NCI-H1048 (cell line): ENCODE measurements around the gene GOLIM4.
A peak's percentile ranks its signal among the peaks of the same experiment; 100 is the strongest.

ENCODE experiments used
- DNase-seq: peaks from one replicate; lab custom pipeline; 2025; lab: John Stamatoyannopoulos, UW

GOLIM4 gene

GRCh38 chr3:168100777-168101492, 5.2 kb upstream of the GOLIM4 start:
- DNase-seq = no peak

- no peak for DNase-seq
Measured at GRCh38 chr3:168097381-168097780, 1.7 kb upstream of the GOLIM4 start.

- DNase-seq = peak; percentile 64
Measured at GRCh38 chr3:168096210-168096652, 507 bp upstream of the GOLIM4 start.

DNA sequence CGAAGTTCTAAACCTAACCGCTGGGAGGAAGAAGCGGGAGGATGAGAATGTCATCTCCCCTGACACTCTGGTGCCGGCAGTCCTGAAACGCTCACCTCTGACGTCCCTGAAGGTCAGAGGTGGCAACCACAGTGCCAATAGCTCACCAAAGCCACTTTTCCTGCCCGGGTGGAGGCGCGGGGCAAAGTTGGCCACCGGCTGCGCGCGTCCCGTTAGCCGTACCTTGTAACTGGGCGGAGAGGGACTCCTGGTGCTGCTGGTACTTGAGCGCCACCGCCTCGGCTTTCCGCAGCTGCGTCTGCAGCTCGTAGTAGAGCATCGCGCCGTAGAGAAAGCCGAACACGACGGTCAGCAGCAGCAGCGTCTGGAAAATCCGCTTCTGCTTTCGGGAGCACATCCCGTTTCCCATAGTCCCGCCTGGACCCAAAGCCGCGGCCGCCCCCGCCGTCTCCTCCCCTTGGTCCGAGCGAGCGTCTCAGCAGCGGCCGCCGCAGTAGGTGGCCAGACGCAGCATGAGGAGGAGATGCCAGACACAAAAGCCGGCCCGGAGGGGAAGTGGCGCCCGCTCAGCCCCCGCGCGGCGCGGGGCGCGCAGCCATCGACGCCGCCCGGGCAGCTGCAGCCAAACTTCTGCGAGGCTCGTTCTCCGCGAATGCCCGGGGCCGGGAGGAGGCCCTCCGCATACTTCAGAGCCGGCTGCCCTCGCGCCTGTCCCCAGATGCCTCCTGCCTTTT, 680 bp downstream of the GOLIM4 start:
- DNase-seq = no peak

DNA sequence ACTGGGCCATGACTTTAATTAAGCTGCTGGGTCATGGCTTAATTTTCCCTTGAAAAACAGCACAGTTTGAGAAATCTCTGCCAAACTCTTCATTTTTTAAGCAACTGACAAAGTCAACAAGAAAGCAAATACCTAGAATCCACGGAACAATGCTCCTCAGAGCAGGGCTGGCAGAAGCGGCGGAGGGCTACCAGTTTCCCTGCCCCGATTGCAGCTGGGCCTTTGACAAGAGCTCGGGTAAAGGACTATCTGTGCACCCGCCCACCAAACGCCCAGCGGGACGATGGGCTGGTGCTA, 1.2 kb downstream of the GOLIM4 start:
- DNase-seq = no peak

DNA sequence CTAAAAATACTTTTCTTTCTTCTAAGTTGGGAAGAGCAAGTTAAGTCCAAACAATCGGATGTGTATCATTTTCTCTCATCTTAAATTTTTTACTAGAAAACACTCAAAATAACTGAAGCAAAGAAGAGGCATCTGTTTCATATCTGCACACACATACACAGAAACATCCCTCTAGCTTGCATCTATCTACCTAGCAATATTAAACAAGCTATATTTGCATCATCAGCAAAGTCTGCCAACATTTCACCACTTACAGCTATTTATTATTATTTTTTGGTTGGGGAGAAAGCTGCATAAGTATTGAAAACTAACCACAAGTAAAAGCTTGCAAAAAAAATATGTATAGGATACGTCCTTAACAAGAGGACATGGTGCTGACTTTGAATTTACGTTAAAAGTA, 1.9 kb downstream of the GOLIM4 start:
- DNase-seq = no peak

DNA sequence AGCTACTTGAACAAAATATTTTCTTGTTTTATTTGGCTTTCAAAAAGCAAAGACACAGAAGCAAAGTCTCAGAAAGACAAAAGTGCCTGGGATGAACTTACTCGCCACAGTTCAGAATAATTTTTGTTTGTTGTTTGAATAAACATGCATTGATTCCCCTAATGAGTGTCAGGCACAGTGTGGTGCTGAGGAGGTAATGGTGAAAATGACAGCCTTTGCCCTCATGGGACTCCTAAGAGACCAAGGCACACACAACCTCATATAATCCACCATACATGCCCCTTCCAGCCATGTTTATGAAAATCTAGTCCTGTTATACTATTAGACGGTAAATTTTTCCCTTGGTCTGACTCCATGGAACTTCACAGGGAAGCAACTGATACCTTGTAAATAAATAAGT, 2.5 kb downstream of the GOLIM4 start:
- DNase-seq = no peak

DNA sequence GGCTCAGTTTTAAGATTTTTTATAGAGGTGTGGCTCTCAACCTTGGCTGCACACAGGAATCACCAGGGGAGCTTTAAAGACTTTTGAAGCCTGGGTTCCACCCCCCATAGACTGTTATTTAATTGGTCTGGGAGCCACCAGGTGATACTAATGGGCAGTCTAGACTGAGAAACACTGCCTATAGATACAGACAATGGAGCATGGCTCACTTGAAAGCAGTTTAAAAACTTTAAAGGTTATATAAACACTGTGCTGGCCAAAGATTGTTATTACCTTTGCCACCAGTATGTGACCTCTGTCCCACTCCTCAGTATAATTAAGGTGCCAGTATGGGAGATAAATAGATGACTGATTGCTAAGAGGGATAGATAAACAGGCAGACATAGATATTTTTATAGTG, 3.8 kb downstream of the GOLIM4 start:
- no peak for DNase-seq

GRCh38 chr3:168091302-168091858, 4.3 kb downstream of the GOLIM4 start:
- no peak for DNase-seq

DNA sequence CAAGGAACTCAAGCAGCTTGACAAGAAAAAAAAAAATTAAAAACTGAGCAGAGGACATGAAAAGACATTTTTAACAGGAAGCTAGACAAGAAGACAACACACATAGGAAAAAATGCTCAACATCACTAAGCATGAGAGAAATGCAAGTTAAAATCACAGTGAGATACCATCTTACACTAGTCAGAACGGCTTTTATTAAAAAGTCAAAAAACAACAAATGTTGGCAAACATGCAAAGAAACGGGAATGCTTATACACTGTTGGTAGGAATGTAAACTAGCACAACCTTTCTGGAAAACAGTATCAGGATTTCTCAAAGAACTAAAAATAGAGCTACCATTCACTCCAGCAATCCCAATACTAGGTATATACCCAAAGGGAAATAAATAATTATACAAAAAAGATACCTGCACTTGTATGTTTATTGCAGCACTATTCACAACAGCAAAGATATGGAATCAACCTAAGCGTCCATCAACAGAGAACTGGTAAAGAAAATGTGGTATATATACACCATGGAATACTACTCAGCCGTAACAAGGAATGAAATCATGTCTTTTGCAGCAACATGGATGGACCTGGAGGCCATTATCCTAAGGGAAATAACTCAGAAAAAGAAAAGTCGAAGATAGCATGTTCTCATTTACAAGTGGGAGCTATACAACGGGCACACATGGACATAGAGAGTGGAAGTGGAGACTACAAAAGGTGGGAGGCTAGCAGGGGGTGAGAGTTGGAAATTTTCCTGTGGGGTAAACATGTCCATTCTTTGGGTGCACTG, 5.2 kb downstream of the GOLIM4 start:
- no peak for DNase-seq

DNA sequence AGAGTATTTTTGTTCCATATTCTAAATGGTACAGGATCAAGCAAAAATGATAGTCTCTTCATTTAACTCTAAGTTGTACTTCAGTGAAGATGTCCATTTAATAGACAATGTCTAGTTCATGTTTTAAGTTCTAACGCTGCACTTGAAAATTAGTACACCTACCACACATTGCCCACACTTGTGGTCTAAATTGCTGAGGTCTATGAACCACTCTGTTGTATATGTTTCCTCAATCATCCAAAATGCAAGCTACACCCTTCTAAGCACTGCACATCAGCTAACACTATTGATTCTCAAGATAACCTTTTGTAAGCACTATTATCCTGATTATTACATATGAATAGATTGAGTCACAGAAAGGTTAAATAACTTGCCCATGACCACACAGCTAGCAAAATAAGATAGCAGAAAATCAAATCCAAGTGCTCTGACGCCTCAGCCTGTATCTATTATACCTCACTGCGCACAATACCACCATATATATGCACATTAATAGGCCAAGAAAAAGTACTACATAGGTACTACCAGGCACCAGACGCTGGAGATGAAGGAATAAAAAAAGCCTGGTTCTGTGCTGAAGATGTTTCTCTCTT, 6.4 kb downstream of the GOLIM4 start:
- no peak for DNase-seq

GRCh38 chr3:168088106-168088720, 7.5 kb downstream of the GOLIM4 start:
- DNase-seq = no peak

DNA sequence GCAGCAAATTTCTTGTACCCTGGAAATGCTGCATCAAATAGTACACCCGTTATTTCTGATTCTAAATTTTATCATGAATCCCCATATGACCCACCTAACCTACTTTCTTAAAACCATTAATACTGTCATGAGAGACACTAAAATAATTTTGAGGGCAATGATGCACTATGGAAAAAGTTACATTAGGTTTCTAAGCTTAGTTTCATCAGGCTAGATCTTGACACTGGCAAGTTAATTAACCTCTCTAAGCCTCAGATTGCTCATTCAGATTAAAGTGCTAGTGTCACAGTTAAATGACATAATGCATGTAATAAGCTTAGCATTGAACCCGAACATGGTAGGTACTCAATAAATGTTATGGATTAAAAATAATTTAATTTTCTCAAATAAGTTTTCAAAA, 8.2 kb downstream of the GOLIM4 start:
- no peak for DNase-seq

GRCh38 chr3:168086541-168087260, 9.0 kb downstream of the GOLIM4 start:
- DNase-seq = no peak

DNA sequence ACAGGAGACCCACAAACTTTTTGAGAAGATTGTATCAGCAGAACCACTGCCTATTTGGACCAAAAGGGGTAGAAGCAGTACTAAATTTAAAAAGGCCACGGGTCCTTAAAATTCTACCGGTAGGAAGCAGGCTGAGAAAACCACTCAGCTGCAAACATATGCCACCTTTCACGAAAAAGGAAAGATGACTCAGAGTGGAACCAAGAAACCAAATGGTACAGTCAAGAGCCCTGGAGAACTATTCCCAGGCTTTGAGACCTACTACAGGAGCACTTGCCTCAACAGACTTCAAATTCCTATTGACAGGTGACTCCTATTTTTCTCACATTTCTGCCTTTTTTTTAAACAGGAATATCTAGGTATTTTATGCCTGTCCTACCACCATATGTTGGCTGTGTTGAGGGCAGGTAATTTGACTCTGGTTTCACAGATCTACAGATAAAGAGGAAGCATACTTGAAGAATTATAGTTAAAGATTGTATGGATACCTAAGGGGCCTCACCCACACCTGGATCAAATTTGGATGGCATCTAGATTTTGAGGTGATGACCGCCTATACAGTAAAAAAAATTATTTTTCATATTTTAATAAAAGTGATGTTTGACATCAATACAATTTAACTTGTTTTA, 10.1 kb downstream of the GOLIM4 start:
- DNase-seq = no peak

GRCh38 chr3:168083906-168084305, 11.8 kb downstream of the GOLIM4 start:
- DNase-seq = no peak

DNA sequence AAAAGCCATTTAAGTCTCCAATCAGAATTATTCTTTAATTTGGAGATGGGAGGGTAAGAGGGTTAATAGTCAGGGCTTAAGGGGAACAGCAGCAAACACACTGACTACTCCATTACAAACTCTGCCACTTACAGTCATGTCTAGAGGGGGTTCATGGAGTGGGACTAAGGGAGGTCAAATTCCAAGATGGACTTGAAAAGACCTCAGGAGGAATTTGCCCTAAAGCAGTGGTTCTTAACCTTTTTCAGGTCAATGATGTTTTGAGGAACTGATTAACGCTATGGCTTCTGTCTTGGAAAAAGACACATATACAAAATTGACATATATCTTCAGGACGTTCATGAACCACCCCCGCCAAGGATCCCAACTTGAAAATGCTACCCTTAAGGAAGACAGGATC, 13.9 kb downstream of the GOLIM4 start:
- no peak for DNase-seq

- no peak for DNase-seq
Measured at GRCh38 chr3:168081171-168081771, 14.5 kb downstream of the GOLIM4 start.

- no peak for DNase-seq
Measured at GRCh38 chr3:168080499-168081170, 15.1 kb downstream of the GOLIM4 start.

GRCh38 chr3:168080022-168080421, 15.7 kb downstream of the GOLIM4 start:
- no peak for DNase-seq
